Measurements from ENCODE around the gene BAIAP2L1. TPM values are rescaled to one million over a fixed set of nuclear protein-coding genes. Genes with fewer than 3 reads are reported as not detected.
"Not testable (repeated sequence)": the region's sequence is repeated elsewhere in the genome, so short reads cannot be mapped to it uniquely, and the experiment has no call there.

BAIAP2L1 gene
- total and polyA plus RNA-seq, 7 donors: 0.27 to 44.2 (median 3.0) TPM

- Histone ChIP-seq H3K9me3 (no peaks in the 10 kb centered on the region), H3K4me3 (no peak overlapping the region), H3K27ac (no peak overlapping the region), H3K27me3 (peaks cover 0 to 28% (median 4%) of the 10 kb centered on the region in 3 donors), H3K36me3 (no peaks in the 10 kb centered on the region), H3K4me1 (no peaks in the 10 kb centered on the region)
- DNase-seq: no peak
- 82 to 86% methylated on average over 24 of the region's 24 CpGs for WGBS, 2 donors
- intact Hi-C loops (cut with DNase I): no loop called here
- no peak for TF ChIP-seq EP300 (IDR thresholded peaks at IDR 0.05)
- TF ChIP-seq POLR2A (IDR thresholded peaks at IDR 0.05): no peak
- no peak for TF ChIP-seq CTCF (IDR thresholded peaks at IDR 0.05)
- no peak for TF ChIP-seq POLR2AphosphoS5 (IDR thresholded peaks at IDR 0.05)
Measured at GRCh38 chr7:98322331-98323270, 78.3 kb downstream of the BAIAP2L1 start.

GRCh38 chr7:98321301-98321700 lies 79.6 kb downstream of the BAIAP2L1 start:
- 60 to 75% methylated on average over 10 of the region's 10 CpGs for WGBS, 2 donors

GRCh38 chr7:98319176-98319575 lies 81.7 kb downstream of the BAIAP2L1 start:
- 94 to 95% methylated on average over 9 of the region's 9 CpGs for WGBS, 2 donors
- Histone ChIP-seq H3K27ac (no peak overlapping the region), H3K36me3 (no peaks in the 10 kb centered on the region), H3K4me1 (no peaks in the 10 kb centered on the region), H3K4me3 (no peak overlapping the region), H3K27me3 (peaks cover 0 to 23% (median 0%) of the 10 kb centered on the region in 3 donors), H3K9me3 (no peaks in the 10 kb centered on the region)
- TF ChIP-seq POLR2AphosphoS5 (IDR thresholded peaks at IDR 0.05) (no peak), EP300 (IDR thresholded peaks at IDR 0.05) (no peak), POLR2A (IDR thresholded peaks at IDR 0.05) (no peak), CTCF (IDR thresholded peaks at IDR 0.05) (no peak)
- DNase-seq: no peak
- intact Hi-C loops (cut with DNase I): no loop called here

More at GRCh38 chr7:98321301-98321700, 79.6 kb downstream of the BAIAP2L1 start:
- H3K4me3 ChIP-seq: no peak overlapping the region
- H3K9me3 ChIP-seq: no peaks in the 10 kb centered on the region
- no peak overlapping the region for H3K27ac ChIP-seq
- H3K4me1 ChIP-seq: no peaks in the 10 kb centered on the region
- no peaks in the 10 kb centered on the region for H3K36me3 ChIP-seq
- intact Hi-C loops (cut with DNase I): no loop called here
- DNase-seq: no peak
- peaks cover 0 to 28% (median 4%) of the 10 kb centered on the region in 3 donors for H3K27me3 ChIP-seq
- TF ChIP-seq EP300 (IDR thresholded peaks at IDR 0.05) (no peak), POLR2A (IDR thresholded peaks at IDR 0.05) (no peak), CTCF (IDR thresholded peaks at IDR 0.05) (no peak), POLR2AphosphoS5 (IDR thresholded peaks at IDR 0.05) (no peak)

- TF ChIP-seq POLR2A (IDR thresholded peaks at IDR 0.05): no peak
- TF ChIP-seq CTCF (IDR thresholded peaks at IDR 0.05): no peak
- TF ChIP-seq POLR2AphosphoS5 (IDR thresholded peaks at IDR 0.05): no peak
- no peak for TF ChIP-seq EP300 (IDR thresholded peaks at IDR 0.05)
- no peak overlapping the region for H3K27ac ChIP-seq
- no peaks in the 10 kb centered on the region for H3K4me1 ChIP-seq
- H3K4me3 ChIP-seq: no peak overlapping the region
- H3K9me3 ChIP-seq: no peaks in the 10 kb centered on the region
- no peak for DNase-seq
- no peaks in the 10 kb centered on the region for H3K36me3 ChIP-seq
- intact Hi-C loops (cut with DNase I): no loop called here
- peaks cover 0 to 6% (median 0%) of the 10 kb centered on the region in 3 donors for H3K27me3 ChIP-seq
- 96% methylated on average over 14 of the region's 14 CpGs for WGBS, 2 donors
Measured at GRCh38 chr7:98317366-98318040, 83.4 kb downstream of the BAIAP2L1 start.

GRCh38 chr7:98315994-98316527 lies 84.8 kb downstream of the BAIAP2L1 start:
- H3K27ac ChIP-seq; H3K4me1 ChIP-seq; H3K36me3 ChIP-seq; H3K9me3 ChIP-seq; intact Hi-C loops (cut with DNase I); H3K4me3 ChIP-seq; H3K27me3 ChIP-seq; DNase-seq: not testable (repeated sequence)
- 95 to 97% methylated on average over 4 of the region's 4 CpGs for WGBS, 2 donors
